GM08714 (cell line): Measurements from ENCODE around the gene CFAP299.

ENCODE experiments used
- H3K4me3 ChIP-seq: fragments of 200-500 bp; sonication (Bioruptor generic); 2 replicates; pipeline ENCODE4 v1.5.1; 2014; ENCODE audit warnings: mild to moderate bottlenecking, low read length, inconsistent platforms
- ZNF274 ChIP-seq: IDR thresholded peaks from 2 replicates; pipeline ENCODE4 v1.6.1; 2012; ENCODE audit warnings: mild to moderate bottlenecking, low read depth, low read length

Gene CFAP299

GRCh38 chr4:80390178-80390577, 54.6 kb downstream of the CFAP299 start:
- H3K4me3 ChIP-seq = no peak overlapping the region
- no peak for TF ChIP-seq ZNF274

GRCh38 chr4:80393246-80393969, 57.9 kb downstream of the CFAP299 start:
- no peak overlapping the region for H3K4me3 ChIP-seq
- TF ChIP-seq ZNF274 = no peak

- no peak overlapping the region for H3K4me3 ChIP-seq
- TF ChIP-seq ZNF274 = no peak
Observed at GRCh38 chr4:80393970-80394250, 58.4 kb downstream of the CFAP299 start.

GRCh38 chr4:80407246-80407645, 71.7 kb downstream of the CFAP299 start:
- H3K4me3 ChIP-seq = no peak overlapping the region
- TF ChIP-seq ZNF274 = no peak

- H3K4me3 ChIP-seq = no peak overlapping the region
- TF ChIP-seq ZNF274 = no peak
Observed at GRCh38 chr4:80409809-80410208, 74.3 kb downstream of the CFAP299 start.

- H3K4me3 ChIP-seq = no peak overlapping the region
- TF ChIP-seq ZNF274 = no peak
Observed at GRCh38 chr4:80412322-80412721, 76.8 kb downstream of the CFAP299 start.

- no peak overlapping the region for H3K4me3 ChIP-seq
- TF ChIP-seq ZNF274 = no peak
Observed at GRCh38 chr4:80413086-80413485, 77.6 kb downstream of the CFAP299 start.

- no peak overlapping the region for H3K4me3 ChIP-seq
- no peak for TF ChIP-seq ZNF274
Observed at GRCh38 chr4:80417019-80417418, 81.5 kb downstream of the CFAP299 start.

- no peak overlapping the region for H3K4me3 ChIP-seq
- TF ChIP-seq ZNF274 = no peak
Observed at GRCh38 chr4:80419946-80420345, 84.4 kb downstream of the CFAP299 start.

- H3K4me3 ChIP-seq = no peak overlapping the region
- no peak for TF ChIP-seq ZNF274
Observed at GRCh38 chr4:80420638-80421037, 85.1 kb downstream of the CFAP299 start.

- TF ChIP-seq ZNF274 = no peak
Observed at GRCh38 chr4:80422727-80423404, 87.3 kb downstream of the CFAP299 start.

GRCh38 chr4:80423553-80424224, 88.2 kb downstream of the CFAP299 start:
- no peak overlapping the region for H3K4me3 ChIP-seq
- TF ChIP-seq ZNF274 = no peak

More at GRCh38 chr4:80422727-80423404, 87.3 kb downstream of the CFAP299 start:
- H3K4me3 ChIP-seq = no peak overlapping the region

- TF ChIP-seq ZNF274 = no peak
- H3K4me3 ChIP-seq = no peak overlapping the region
Observed at GRCh38 chr4:80424225-80424581, 88.7 kb downstream of the CFAP299 start.

GRCh38 chr4:80425124-80426100, 89.9 kb downstream of the CFAP299 start:
- no peak for TF ChIP-seq ZNF274
- no peak overlapping the region for H3K4me3 ChIP-seq
